ENCODE data around the gene MIEN1. TPM values are rescaled to one million over a fixed set of nuclear protein-coding genes. Genes with fewer than 3 reads are reported as not detected.

MIEN1 gene
- total RNA-seq, 1 donor from 2014 or later, result 25.2 TPM

Other genes with a start within 250 kb of the MIEN1 start
- not detected for gene NEUROD2, start 122.6 kb downstream of the MIEN1 start, total RNA-seq
- 0.60 TPM for gene PPP1R1B, start 103.6 kb downstream of the MIEN1 start, total RNA-seq
- gene STARD3, start 93.4 kb downstream of the MIEN1 start, total RNA-seq, result 27.3 TPM
- gene TCAP, start 65.2 kb downstream of the MIEN1 start, total RNA-seq, result 0.55 TPM
- 0.45 TPM for gene PNMT, start 62.1 kb downstream of the MIEN1 start, total RNA-seq
- 23.8 TPM for gene PGAP3, start 42.5 kb downstream of the MIEN1 start, total RNA-seq
- 23.1 TPM for gene ERBB2, start 30.5 kb downstream of the MIEN1 start, total RNA-seq
- gene GRB7, start 7.4 kb upstream of the MIEN1 start, total RNA-seq, result 12.0 TPM
- 0.63 TPM for gene IKZF3, start 133.8 kb upstream of the MIEN1 start, total RNA-seq
- not detected for gene ZPBP2, start 137.7 kb upstream of the MIEN1 start, total RNA-seq
- gene GSDMB, start 188.1 kb upstream of the MIEN1 start, total RNA-seq, result 32.2 TPM
- 159 TPM for gene ORMDL3, start 197.1 kb upstream of the MIEN1 start, total RNA-seq
- not detected for gene LRRC3C, start 197.2 kb upstream of the MIEN1 start, total RNA-seq
- not detected for gene GSDMA, start 232.5 kb upstream of the MIEN1 start, total RNA-seq

Data from left lobe of liver (tissue), 1 donor.